ENCODE measurements around the gene MMS22L. TPM values are rescaled to one million over a fixed set of nuclear protein-coding genes. Genes with fewer than 3 reads are reported as not detected.

The MMS22L gene
- total and polyA plus RNA-seq, 2 of the 4 experiments (the other 2 are of a cell fraction), result 6.1 to 18.6 TPM

DNA sequence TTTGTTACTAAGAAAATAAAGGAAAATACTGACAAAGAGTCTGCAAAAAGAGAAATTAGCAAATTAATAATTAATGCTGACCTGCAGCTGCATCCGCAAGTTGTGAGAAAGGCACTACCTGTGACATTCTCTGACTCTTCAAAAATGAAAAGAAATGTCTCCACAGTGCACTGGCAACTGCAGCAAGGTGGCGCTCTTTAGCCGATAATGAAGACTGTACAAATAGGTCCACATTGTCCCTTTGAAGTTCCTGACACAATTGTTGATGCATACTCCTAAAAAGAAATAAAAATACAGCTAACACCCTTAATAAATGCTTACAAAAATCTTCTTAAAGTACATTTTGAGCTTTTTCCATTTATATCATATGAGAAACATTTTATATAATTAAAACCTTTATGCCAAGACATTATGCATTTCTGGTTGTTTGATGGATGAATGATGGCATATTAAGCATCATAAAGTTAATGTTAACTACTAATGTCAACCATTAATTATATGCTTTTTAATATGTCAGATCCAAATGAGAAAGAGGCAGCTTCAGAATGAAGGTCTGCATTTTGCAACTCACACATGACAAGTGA is 96.5 kb downstream of the MMS22L start:
- intact Hi-C loops (cut with micrococcal nuclease), result loop anchor here (1.0 to 5.0 kb wide), 5 partner anchors 96 to 1659 kb away; partner anchors contain the start of gene MMS22L
- no peak overlapping the region for H4K8ac ChIP-seq (ENCODE audit: low read depth in 2 of 2, low read length in 2 of 2)
- dilution Hi-C loops (cut with HindIII; ENCODE audit: low sequenced_read_pairs, unreplicated experiment), result no loop called here
- no peak overlapping the region for H3K56ac ChIP-seq (ENCODE audit: extremely low read depth, insufficient read depth, low read length)
- no peak overlapping the region for H3K4ac ChIP-seq (ENCODE audit: low read depth, low read length)
- H3K4me3 ChIP-seq (ENCODE audit: insufficient read depth, low read depth, low read length), result no peak overlapping the region
- no peak overlapping the region for H3K23ac ChIP-seq (ENCODE audit: low read depth, low read length)
- H3K18ac ChIP-seq (ENCODE audit: low read depth, low read length), result no peak overlapping the region
- no peaks in the 10 kb centered on the region; a peak in 3 of 4 replicates for H3K79me1 ChIP-seq (ENCODE audit: low read depth in 1 of 2, low read length in 2 of 2)
- no peak overlapping the region for H2BK20ac ChIP-seq (ENCODE audit: low read depth, low read length)
- H2BK120ac ChIP-seq (ENCODE audit: low read depth, low read length), result no peak overlapping the region
- TF ChIP-seq, protein P1, sequence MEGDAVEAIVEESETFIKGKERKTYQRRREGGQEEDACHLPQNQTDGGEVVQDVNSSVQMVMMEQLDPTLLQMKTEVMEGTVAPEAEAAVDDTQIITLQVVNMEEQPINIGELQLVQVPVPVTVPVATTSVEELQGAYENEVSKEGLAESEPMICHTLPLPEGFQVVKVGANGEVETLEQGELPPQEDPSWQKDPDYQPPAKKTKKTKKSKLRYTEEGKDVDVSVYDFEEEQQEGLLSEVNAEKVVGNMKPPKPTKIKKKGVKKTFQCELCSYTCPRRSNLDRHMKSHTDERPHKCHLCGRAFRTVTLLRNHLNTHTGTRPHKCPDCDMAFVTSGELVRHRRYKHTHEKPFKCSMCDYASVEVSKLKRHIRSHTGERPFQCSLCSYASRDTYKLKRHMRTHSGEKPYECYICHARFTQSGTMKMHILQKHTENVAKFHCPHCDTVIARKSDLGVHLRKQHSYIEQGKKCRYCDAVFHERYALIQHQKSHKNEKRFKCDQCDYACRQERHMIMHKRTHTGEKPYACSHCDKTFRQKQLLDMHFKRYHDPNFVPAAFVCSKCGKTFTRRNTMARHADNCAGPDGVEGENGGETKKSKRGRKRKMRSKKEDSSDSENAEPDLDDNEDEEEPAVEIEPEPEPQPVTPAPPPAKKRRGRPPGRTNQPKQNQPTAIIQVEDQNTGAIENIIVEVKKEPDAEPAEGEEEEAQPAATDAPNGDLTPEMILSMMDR (conservative IDR thresholded peaks at IDR 0.05; ENCODE audit: low read depth, low read length), result peak; percentile 94
- TF ChIP-seq, protein P2, sequence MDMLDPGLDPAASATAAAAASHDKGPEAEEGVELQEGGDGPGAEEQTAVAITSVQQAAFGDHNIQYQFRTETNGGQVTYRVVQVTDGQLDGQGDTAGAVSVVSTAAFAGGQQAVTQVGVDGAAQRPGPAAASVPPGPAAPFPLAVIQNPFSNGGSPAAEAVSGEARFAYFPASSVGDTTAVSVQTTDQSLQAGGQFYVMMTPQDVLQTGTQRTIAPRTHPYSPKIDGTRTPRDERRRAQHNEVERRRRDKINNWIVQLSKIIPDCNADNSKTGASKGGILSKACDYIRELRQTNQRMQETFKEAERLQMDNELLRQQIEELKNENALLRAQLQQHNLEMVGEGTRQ (IDR thresholded peaks at IDR 0.05; ENCODE audit: low read depth, low read length), result no peak
- TF ChIP-seq RAD21 (IDR thresholded peaks at IDR 0.05; ENCODE audit: low read length) (peak; percentile 87), SMC3 (IDR thresholded peaks at IDR 0.05; ENCODE audit: low read depth, low read length) (peak; percentile 85)
- H3K9ac ChIP-seq (ENCODE audit: low read depth, low read length), result no peak overlapping the region
- BruUV-seq (replicated peaks), result no TSS peak
- no peak overlapping the region for H3K4me2 ChIP-seq (ENCODE audit: low read depth, low read length)
- no peaks in the 10 kb centered on the region for H3K9me3 ChIP-seq (ENCODE audit: control insufficient read depth, insufficient read depth, low read length)
- H4K91ac ChIP-seq (ENCODE audit: insufficient read depth, low read depth, low read length), result no peak overlapping the region
- no peak overlapping the region for H4K5ac ChIP-seq (ENCODE audit: low read depth, low read length)
- DNase-seq (peak; percentile 65), ATAC-seq (ENCODE audit: low read depth) (peak; percentile 74)
- no peaks in the 10 kb centered on the region for H3K27me3 ChIP-seq (ENCODE audit: control insufficient read depth, insufficient read depth, low read length)
- peaks cover 2% of the 10 kb centered on the region; the same call in 1 of the 2 replicates for H3K4me1 ChIP-seq (ENCODE audit: control insufficient read depth, insufficient read depth, low read length)
- no peaks in the 10 kb centered on the region for H4K20me1 ChIP-seq (ENCODE audit: insufficient read depth, low read length)
- ChIA-PET POLR2A (ENCODE audit: unreplicated experiment) (no interaction called here), CTCF (interaction anchor here (0.6 to 2.2 kb wide), 21 partner anchors 9 to 1649 kb away, joined by 3 to 9 read pairs (median 3); no protein-coding TSS in a partner anchor)
- in situ Hi-C loops (cut with MboI; ENCODE audit: low sequenced_read_pairs), result no loop called here
- no peak overlapping the region for H2BK15ac ChIP-seq (ENCODE audit: low read depth, low read length)
- no peak overlapping the region for H2BK5ac ChIP-seq (ENCODE audit: low read depth, low read length, poor library complexity, severe bottlenecking)
- no peaks in the 10 kb centered on the region for H3K36me3 ChIP-seq (ENCODE audit: control insufficient read depth, insufficient read depth, low read length)
- H2AK5ac ChIP-seq (ENCODE audit: low read depth, low read length), result no peak overlapping the region
- no peaks in the 10 kb centered on the region for H3K9me1 ChIP-seq (ENCODE audit: insufficient read depth, low read length)
- no peak overlapping the region for H3K27ac ChIP-seq (ENCODE audit: insufficient read depth, low read length)
- H2AFZ ChIP-seq (replicated peaks; ENCODE audit: low read length, poor library complexity), result no peak overlapping the region
- no peak overlapping the region for H3K14ac ChIP-seq (replicated peaks; ENCODE audit: low read depth, low read length)
- no CpG with 5 or more reads among the region's 3 CpGs for WGBS, 2 experiments (ENCODE audit: extremely low coverage in 2 of 2, insufficient read length in 1 of 2)
- H2AK9ac ChIP-seq (replicated peaks; ENCODE audit: low read depth, low read length, poor library complexity), result no peak overlapping the region
